NCI-H2171 (cell line): Measurements from ENCODE around the gene THSD7B.
A peak's percentile ranks its signal among the peaks of the same experiment; 100 is the strongest.

Experiments
- DNase-seq: peaks from one replicate; lab custom pipeline; 2025; lab: John Stamatoyannopoulos, UW

Gene THSD7B

DNA sequence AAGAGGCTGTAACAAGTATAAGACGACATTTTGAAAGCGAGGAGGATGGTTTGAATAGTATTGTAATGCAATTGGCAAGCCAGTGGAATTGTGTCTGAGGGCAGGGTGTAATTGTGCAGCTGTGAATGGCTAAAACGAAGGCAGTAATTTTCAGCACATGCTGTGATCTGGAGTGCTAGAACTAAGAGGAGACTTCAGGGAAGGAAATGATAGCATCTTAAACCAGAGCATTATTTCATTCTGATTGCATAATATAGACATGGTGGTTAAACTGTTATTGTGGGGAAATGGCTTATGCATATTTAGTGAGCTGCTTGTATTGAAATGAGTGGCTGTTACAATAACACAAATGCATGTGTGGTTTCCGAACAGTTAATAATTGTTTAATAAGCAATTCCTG, 36.3 kb downstream of the THSD7B start:
- no peak for DNase-seq

DNA sequence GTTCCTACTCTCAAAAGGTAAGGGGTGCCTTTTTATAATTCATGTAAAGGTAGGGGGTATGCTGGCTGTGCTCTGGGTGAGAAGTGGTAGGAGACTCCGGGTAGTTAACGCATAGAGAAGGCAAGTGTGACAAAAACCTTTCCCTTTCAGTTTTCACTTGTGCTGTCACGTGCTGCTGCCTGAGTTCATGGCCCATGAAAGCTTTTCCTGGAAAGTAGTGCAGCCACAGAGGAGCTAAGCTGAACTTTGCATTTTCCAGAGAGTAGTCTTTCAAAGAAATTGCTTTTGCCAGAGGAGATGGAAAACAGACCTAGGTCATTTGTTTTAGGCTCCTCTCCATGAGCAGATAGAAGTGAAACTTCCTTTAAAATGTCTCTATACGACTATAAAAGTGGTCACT, 44.7 kb downstream of the THSD7B start:
- DNase-seq = no peak

- DNase-seq = no peak
Observed at GRCh38 chr2:136818839-136819238, 53.5 kb downstream of the THSD7B start.

- no peak for DNase-seq
Observed at GRCh38 chr2:136823291-136823690, 57.9 kb downstream of the THSD7B start.

GRCh38 chr2:136828162-136828561, 62.8 kb downstream of the THSD7B start:
- DNase-seq = no peak

DNA sequence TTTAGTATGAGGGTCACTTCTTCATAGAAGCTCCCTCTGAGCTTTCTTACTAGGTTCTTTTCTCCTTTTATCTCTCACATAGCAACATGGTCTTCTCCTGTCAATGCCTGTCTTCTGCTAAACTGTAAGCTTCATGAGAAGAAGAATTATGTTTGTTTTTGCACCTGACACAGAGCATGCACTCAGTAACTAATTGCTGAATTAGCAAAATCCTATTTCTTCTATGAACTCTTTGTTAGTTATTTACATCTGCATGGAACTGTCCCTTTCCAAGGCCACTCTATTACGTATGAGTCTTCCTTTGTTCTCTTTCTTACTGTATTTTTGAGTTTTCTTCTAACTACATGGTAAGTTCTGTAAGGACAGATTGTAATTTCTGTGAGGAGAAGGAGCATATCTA, 63.4 kb downstream of the THSD7B start:
- no peak for DNase-seq

DNA sequence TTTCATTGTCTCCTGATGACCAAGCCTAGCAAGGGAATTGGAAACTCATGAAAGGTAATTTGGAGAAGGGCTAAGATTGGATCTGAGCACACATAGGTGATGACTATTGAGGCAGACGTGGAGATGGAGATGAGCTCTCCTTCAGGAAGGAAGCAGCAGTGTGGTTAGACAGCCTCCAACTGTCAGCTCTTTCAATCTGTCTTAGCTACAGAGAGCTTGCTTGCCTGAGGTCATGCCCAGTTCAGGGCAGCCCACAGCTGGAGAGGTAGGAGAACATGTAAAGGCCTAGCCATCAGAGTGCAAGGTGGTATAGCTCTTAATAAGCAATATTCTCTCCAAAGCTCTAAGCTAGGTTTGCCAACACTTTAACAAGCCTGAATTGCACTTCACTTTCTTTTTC, 79.2 kb downstream of the THSD7B start:
- DNase-seq = no peak

DNA sequence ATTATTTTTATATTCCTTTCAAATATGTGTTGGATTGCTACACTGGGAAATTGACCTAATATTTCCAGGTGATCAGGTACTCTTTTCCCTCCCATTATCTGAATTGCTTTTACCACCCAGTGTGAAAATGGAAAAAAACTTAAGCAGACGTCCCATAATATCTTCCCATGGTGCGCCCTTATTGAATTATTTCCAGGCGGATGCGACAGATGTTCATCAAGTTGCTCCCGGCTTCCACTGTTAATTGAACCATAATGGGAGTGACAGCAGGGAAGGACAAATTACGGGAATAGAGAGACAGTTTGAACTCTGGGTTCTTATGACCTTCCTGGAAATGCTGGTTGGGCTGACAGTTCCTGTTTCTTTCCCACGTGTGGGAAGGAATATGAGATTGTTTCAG, 93.3 kb downstream of the THSD7B start:
- DNase-seq = peak; percentile 96

DNA sequence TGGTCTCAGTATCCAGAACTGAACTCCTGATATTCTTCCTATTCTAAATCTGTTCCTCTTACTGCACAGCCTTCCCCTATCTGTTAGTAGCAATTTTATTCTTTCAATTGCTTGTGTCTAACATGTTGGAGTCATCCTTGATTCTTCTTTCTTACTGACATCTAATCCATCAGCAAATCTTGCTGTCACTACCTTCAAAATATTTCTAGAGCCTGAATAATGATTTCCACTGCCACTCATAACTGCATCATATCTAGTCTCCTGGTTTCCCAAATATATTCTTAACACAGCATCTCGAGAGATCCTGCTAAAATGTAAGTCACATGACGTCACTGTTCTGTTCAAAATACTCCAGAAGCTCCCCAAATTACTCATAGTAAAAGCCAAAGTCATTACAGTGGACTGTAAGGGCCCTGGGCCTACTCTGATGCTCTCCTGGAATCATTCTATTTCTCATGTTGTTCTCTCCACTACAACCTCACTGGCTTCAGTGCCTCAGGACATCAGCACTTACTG, 95.2 kb downstream of the THSD7B start:
- no peak for DNase-seq

- DNase-seq = no peak
Observed at GRCh38 chr2:136863468-136863867, 98.1 kb downstream of the THSD7B start.

GRCh38 chr2:136863874-136864273, 98.5 kb downstream of the THSD7B start:
- no peak for DNase-seq

DNA sequence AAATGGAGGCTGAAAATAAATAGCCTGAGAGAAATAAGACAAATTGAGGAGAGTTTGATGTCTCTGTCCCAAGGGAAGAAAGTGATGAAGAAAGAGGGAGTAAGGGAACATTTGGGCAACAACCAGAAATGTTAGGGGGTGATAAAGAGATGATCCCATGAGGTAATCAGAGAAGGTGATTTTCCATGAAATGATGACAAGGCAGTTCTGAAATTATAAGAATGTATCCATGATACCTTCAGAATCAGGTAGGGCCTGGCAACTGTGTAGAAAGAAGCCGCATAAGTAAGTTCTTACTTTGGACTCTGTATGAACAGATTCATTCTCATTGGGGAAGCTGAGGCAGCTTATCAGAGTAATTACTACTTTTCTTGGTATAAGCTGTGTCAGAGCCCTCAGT, 106.1 kb downstream of the THSD7B start:
- no peak for DNase-seq

- no peak for DNase-seq
Observed at GRCh38 chr2:136874258-136874657, 108.9 kb downstream of the THSD7B start.

DNA sequence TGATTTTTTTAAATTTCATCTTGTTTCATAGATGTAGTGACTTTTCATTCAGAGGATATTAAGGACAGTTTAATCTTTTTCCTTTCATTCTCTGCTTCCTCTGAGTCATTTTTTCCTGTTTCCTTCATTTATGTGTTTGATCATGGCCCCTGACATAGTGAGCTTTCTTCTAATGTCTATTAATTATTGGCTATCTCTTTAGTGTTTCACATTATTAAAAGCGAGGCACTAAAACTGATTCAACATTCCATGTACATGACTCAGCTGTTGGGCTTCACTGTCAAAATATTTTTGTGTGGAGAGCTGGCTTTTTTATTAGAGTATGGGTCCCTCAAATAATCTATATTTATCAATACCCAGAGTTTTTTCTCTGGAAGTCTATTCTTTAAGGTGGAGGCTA, 125.8 kb downstream of the THSD7B start:
- DNase-seq = no peak

DNA sequence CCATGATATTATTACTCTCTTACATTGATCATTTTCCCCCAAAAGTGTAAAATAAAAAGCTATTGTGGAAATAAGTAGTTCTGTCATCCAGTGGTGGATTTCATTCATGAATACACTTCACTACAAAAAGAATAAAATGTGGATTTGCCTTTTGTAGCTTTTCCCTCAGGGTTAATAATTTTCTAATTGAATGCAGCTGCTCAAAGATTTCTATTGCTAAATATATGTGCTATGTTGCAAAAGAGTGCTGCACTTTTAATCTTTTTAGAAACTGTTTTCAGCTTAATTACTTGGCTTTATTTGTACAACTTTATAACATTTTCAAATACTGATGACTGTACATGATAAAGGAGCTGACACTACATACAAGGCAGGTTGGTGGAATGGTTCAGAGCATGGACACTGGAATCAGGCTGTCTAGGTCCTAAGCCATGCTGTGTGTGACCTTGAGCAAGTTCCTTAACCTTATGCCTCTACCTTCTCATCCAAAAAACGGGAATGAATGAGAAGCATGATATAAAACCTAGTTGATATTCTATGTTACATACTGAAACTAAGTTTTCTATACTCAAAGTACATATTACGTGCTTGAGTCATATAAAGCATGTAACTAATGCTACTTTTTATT, 128.8 kb downstream of the THSD7B start:
- DNase-seq = no peak

DNA sequence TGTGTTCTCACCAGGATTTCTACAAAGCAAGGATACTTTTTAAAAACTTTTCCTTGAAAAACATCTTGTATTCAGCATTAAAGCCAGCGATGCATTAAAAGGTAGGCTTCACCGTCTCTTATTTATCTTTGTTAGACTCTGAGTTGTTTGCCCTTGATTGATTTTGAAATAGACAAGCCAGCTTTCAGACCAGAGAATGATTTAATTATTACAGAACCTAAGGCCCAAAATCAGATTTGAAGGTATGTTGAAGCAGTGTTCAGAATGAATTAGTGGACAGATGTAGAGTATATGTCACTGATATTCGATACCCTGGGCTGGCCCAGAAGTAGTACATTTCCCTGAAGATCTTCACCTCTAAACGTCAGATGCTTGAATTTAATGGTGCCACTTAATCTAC, 136.4 kb downstream of the THSD7B start:
- peak; percentile 83 for DNase-seq

DNA sequence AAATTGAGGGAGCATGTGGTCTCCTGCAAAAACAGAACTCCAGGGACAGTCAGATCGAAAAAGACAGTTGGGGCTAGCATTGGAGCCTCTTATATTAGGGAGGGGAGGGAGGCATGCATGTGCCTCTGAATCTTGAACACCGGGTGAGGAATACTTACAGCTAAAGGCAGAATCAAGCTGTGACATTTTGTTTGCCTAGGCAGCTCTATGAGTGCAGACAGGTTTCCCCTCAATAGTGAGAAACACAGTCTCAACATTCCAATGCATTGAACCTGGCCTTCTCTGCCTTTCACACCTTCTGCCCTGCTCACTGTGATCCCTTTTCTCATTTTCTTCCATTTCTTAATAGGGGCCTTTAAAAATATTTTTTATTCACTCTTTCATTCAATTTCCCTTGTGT, 140.4 kb downstream of the THSD7B start:
- no peak for DNase-seq

- no peak for DNase-seq
Observed at GRCh38 chr2:136909777-136910176, 144.4 kb downstream of the THSD7B start.

- no peak for DNase-seq
Observed at GRCh38 chr2:136916131-136916530, 150.8 kb downstream of the THSD7B start.

DNA sequence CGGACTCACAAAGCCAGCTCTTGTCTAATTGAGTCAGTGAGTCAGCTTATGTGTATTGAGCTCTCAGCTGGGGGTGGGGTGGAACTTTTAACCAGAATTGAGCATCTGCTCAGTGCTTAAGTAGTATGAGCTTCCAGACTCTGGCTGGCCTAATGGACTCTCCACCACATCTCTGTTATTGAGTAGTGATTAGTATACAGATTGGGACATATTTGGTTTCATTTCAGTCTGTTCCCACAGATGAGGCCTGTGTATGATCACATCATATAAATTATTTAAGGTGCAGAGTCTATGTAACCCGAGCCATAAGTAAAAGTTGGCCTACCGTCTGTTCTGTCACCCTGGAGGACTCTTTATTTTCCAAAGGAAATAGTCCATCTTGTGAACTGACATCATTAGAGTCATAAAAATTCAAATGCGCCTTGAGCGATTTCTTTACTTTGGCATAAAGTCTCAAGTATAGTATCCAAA, 152.1 kb downstream of the THSD7B start:
- peak; percentile 97 for DNase-seq

- no peak for DNase-seq
Observed at GRCh38 chr2:136919682-136920081, 154.3 kb downstream of the THSD7B start.

GRCh38 chr2:136920652-136921333, 155.4 kb downstream of the THSD7B start:
- DNase-seq = no peak

DNA sequence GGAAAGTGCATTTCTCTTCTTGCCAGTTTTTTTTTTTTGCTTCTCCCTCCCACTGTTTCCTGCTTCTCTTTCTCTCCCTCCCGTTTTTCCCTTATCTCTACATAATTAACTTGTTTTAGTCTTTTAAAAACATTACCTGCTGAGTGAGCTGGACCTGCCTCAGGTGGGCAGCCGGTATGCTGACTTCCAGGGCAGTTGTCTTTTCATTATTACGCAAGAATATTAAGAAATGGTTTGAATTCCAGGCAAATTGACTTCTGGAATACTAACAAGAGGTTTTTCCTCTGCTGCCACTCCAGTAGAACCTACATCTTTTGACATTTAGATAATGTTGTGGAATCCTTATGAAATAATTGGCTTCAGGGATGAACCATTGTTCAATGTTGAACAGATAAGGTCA, 161.8 kb downstream of the THSD7B start:
- no peak for DNase-seq

GRCh38 chr2:136929531-136929930, 164.2 kb downstream of the THSD7B start:
- no peak for DNase-seq
